ENCODE results near the gene ANAPC7. TPM values are rescaled to one million over a fixed set of nuclear protein-coding genes. Genes with fewer than 3 reads are reported as not detected.

The ANAPC7 gene
- total and polyA plus RNA-seq, 2 of the 13 experiments (the other 11 are each of a cell fraction or from before 2014, with no cell fraction given) = 40.0 to 69.1 TPM

- H3K36me3 ChIP-seq (replicated peaks in 1 of 2; ENCODE audit: control insufficient read depth in 1 of 2, insufficient read depth in 2 of 2, low read length in 2 of 2) = no peaks in the 10 kb centered on the region
- H3K27me3 ChIP-seq (ENCODE audit: control insufficient read depth in 1 of 2, insufficient read depth in 2 of 2, low read length in 2 of 2) = no peaks in the 10 kb centered on the region
- in situ Hi-C loops (cut with HindIII; ENCODE audit: extremely low pct_ligation_motif_present, low pct_unique_long_range_greater_than_20kb) = no loop called here
- POLR2A ChIA-PET = no interaction called here
- H3K9me3 ChIP-seq (ENCODE audit: low read length) = no peaks in the 10 kb centered on the region
- H2AFZ ChIP-seq (ENCODE audit: low read length) = no peak overlapping the region
- 19% methylated on average over 2 of the region's 3 CpGs for WGBS (ENCODE audit: low lambda C conversion rate)
- BruUV-seq (replicated peaks) = no TSS peak
- TF ChIP-seq TAF15 (IDR thresholded peaks at IDR 0.05; ENCODE audit: low read depth, low read length, poor library complexity, severe bottlenecking) = no peak
- TF ChIP-seq ARNTL (CRISPR knock-in tag; IDR thresholded peaks at IDR 0.05) = no peak
- TF ChIP-seq FOSL2 (CRISPR knock-in tag; IDR thresholded peaks at IDR 0.05) = no peak
- no peak overlapping the region for H3K4me3 ChIP-seq (replicated peaks in 1 of 3; ENCODE audit: insufficient read depth in 1 of 3, low read depth in 2 of 3, low read length in 3 of 3)
- intact Hi-C loops (cut with micrococcal nuclease; ENCODE audit: unreplicated experiment) = no loop called here
- DNase-seq (ENCODE audit: low spot score) (no peak), ATAC-seq (no peak), FAIRE-seq (no peak)
- CTCF ChIA-PET (ENCODE audit: low intra/inter-chr PET ratio, low total read pairs) = no interaction called here
- H3K4me1 ChIP-seq (ENCODE audit: insufficient read depth, low read length) = peaks cover 18% of the 10 kb centered on the region
- no peak overlapping the region for H3K27ac ChIP-seq (ENCODE audit: extremely low read length, insufficient read depth, low read length)
- no peak overlapping the region for H3K9ac ChIP-seq (ENCODE audit: insufficient read depth, low read depth, low read length)
- H3K4me2 ChIP-seq (ENCODE audit: low read depth, low read length) = 0 out of 2 replicates have a peak overlapping the region, but pooled peaks have one; percentile 4
- no peaks in the 10 kb centered on the region for H4K20me1 ChIP-seq (ENCODE audit: insufficient read depth, low read length)
- no peaks in the 10 kb centered on the region for H3K79me2 ChIP-seq (ENCODE audit: insufficient read depth, low read length)
Observed at GRCh38 chr12:110424237-110424636, 20.7 kb upstream of the ANAPC7 start.

- H3K4me1 ChIP-seq (ENCODE audit: insufficient read depth, low read length) = peaks cover 23% of the 10 kb centered on the region
- intact Hi-C loops (cut with micrococcal nuclease; ENCODE audit: unreplicated experiment) (no loop called here), in situ Hi-C loops (cut with HindIII; ENCODE audit: extremely low pct_ligation_motif_present, low pct_unique_long_range_greater_than_20kb) (no loop called here)
- H3K36me3 ChIP-seq (replicated peaks in 1 of 2; ENCODE audit: control insufficient read depth in 1 of 2, insufficient read depth in 2 of 2, low read length in 2 of 2) = no peaks in the 10 kb centered on the region
- H3K9ac ChIP-seq (ENCODE audit: insufficient read depth, low read depth, low read length) = no peak overlapping the region
- ATAC-seq (no peak), FAIRE-seq (no peak), DNase-seq (ENCODE audit: low spot score) (no peak)
- H3K9me3 ChIP-seq (ENCODE audit: low read length) = no peaks in the 10 kb centered on the region
- BruUV-seq (replicated peaks) = no TSS peak
- 39% methylated on average over 4 of the region's 4 CpGs for WGBS (ENCODE audit: low lambda C conversion rate)
- no peak overlapping the region for H3K27ac ChIP-seq (ENCODE audit: extremely low read length, insufficient read depth, low read length)
- CTCF ChIA-PET (ENCODE audit: low intra/inter-chr PET ratio, low total read pairs) = no interaction called here
- H4K20me1 ChIP-seq (ENCODE audit: insufficient read depth, low read length) = no peaks in the 10 kb centered on the region
- no peak overlapping the region for H3K4me3 ChIP-seq (replicated peaks in 1 of 3; ENCODE audit: insufficient read depth in 1 of 3, low read depth in 2 of 3, low read length in 3 of 3)
- H2AFZ ChIP-seq (ENCODE audit: low read length) = no peak overlapping the region
- no peak overlapping the region for H3K4me2 ChIP-seq (ENCODE audit: low read depth, low read length)
- POLR2A ChIA-PET = no interaction called here
- H3K27me3 ChIP-seq (ENCODE audit: control insufficient read depth in 1 of 2, insufficient read depth in 2 of 2, low read length in 2 of 2) = no peaks in the 10 kb centered on the region
- no peaks in the 10 kb centered on the region for H3K79me2 ChIP-seq (ENCODE audit: insufficient read depth, low read length)
- TF ChIP-seq BRD4 (CRISPR knock-in tag; IDR thresholded peaks at IDR 0.05) (no peak), FLYWCH1 (CRISPR knock-in tag; IDR thresholded peaks at IDR 0.05) (no peak), HDAC1 (CRISPR knock-in tag; IDR thresholded peaks at IDR 0.05) (no peak), AGO2 (optimal IDR thresholded peaks at IDR 0.05; ENCODE audit: low read depth, low read length) (no peak), ZNF572 (CRISPR knock-in tag; IDR thresholded peaks at IDR 0.05) (no peak), CEBPG (CRISPR knock-in tag; IDR thresholded peaks at IDR 0.05) (no peak), ADNP (CRISPR knock-in tag; IDR thresholded peaks at IDR 0.05) (no peak), MAFK (conservative IDR thresholded peaks at IDR 0.05 in 1 of 2, IDR thresholded peaks at IDR 0.05 in 1 of 2; ENCODE audit: low read length in 2 of 2) (no peak), SNRNP70 (IDR thresholded peaks at IDR 0.05; ENCODE audit: low read depth, low read length) (no peak), CHCHD3 (CRISPR knock-in tag; IDR thresholded peaks at IDR 0.05) (no peak), CBX5 (CRISPR knock-in tag; IDR thresholded peaks at IDR 0.05; ENCODE audit: borderline replicate concordance) (no peak), ZNF44 (CRISPR knock-in tag; IDR thresholded peaks at IDR 0.05) (no peak), ZNF629 (CRISPR knock-in tag; conservative IDR thresholded peaks at IDR 0.05) (no peak), ZEB1 (IDR thresholded peaks at IDR 0.05; ENCODE audit: insufficient replicate concordance, low read depth) (no peak), ATF6 (CRISPR knock-in tag; conservative IDR thresholded peaks at IDR 0.05) (no peak), HNF4G (IDR thresholded peaks at IDR 0.05; ENCODE audit: borderline replicate concordance, low read depth, low read length) (no peak), HNF4G (CRISPR knock-in tag; IDR thresholded peaks at IDR 0.05; ENCODE audit: borderline replicate concordance, low read depth) (no peak), ZNF234 (CRISPR knock-in tag; conservative IDR thresholded peaks at IDR 0.05) (no peak)
Observed at GRCh38 chr12:110421701-110422100, 18.2 kb upstream of the ANAPC7 start.

Measured in HepG2 (cell line).